Measurements from ENCODE around the gene PEX19.

The PEX19 gene

DNA sequence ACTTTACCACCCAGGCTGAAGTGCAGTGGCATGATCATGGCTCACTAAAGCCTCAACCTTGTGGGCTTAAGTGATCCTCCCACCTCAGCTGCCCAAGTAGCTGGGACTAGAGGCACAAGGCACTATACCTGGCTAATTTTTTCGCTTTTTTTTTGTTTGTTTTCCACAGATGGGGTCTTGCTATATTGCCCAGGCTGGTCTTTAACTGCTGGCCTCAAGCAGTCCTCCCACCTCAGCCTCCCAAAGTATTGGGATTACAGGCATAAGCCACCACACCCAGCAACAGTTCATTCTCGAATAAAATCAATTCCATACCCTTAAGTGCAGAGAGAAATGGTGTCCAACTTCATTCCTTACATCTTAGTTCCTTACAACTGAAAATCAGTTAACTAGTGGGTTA lies 47.4 kb downstream of the PEX19 start:
- Histone ChIP-seq H3K4me3 (ENCODE audit: low read depth, low read length) (no peak overlapping the region), H3K9ac (ENCODE audit: low read length) (no peak overlapping the region)
- no CpG with 5 or more reads among the region's 2 CpGs for WGBS (ENCODE audit: extremely low coverage, insufficient coverage, insufficient read length)

DNA sequence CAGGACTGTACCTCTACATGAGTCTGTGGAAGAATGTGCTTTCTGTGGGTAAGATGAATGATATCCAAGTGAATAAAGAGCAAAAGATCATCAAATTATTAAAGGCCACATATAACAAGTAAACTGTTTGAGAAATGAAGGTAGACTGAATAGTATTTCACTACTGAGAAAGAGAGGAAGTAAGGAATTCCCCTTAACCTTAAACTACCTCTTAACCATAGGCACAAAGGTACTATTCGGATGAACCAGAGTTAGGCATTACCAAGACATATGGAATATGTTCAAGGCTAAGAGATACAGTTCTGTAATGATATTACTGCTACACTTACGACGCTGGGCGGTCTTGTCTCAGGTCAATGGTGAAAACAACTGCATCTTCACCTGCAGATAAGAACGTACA lies 48.1 kb downstream of the PEX19 start:
- Histone ChIP-seq H2BK5ac (ENCODE audit: low read depth, low read length, poor library complexity) (no peak overlapping the region), H3K23ac (ENCODE audit: low read length) (no peak overlapping the region), H2AFZ (ENCODE audit: insufficient read depth, low read length, poor library complexity) (no peak overlapping the region), H3K4me3 (ENCODE audit: low read depth, low read length) (no peak overlapping the region), H3K27ac (ENCODE audit: low read depth, low read length) (no peak overlapping the region), H3K9ac (ENCODE audit: low read length) (no peak overlapping the region), H4K91ac (ENCODE audit: low read depth, low read length) (no peak overlapping the region), H2BK12ac (ENCODE audit: low read length) (no peak overlapping the region), H3K79me1 (ENCODE audit: low read length) (no peaks in the 10 kb centered on the region), H3K27me3 (ENCODE audit: insufficient read depth, low read length) (no peaks in the 10 kb centered on the region), H2BK120ac (ENCODE audit: insufficient read depth, low read length, poor library complexity) (no peak overlapping the region), H3K9me3 (ENCODE audit: insufficient read depth, low read depth, low read length) (no peaks in the 10 kb centered on the region), H3K36me3 (ENCODE audit: control insufficient read depth in 1 of 2, insufficient read depth in 2 of 2, low read length in 2 of 2) (peaks cover 24 to 38% of the 10 kb centered on the region in 2 experiments), H3K18ac (ENCODE audit: low read length) (no peak overlapping the region), H3K4me1 (ENCODE audit: control insufficient read depth in 1 of 2, insufficient read depth in 2 of 2, low read length in 2 of 2) (no peaks in the 10 kb centered on the region), H4K8ac (ENCODE audit: low read depth, low read length) (no peak overlapping the region), H4K12ac (ENCODE audit: low read depth, low read length) (no peak overlapping the region), H3K79me2 (ENCODE audit: control insufficient read depth, insufficient read depth, low read length, poor library complexity) (no peaks in the 10 kb centered on the region), H3K4ac (ENCODE audit: low read depth, low read length) (no peak overlapping the region), H2AK5ac (ENCODE audit: low read length) (no peak overlapping the region), H3K14ac (ENCODE audit: low read length) (no peak overlapping the region), H3K4me2 (ENCODE audit: low read length) (no peak overlapping the region)
- no CpG with 5 or more reads among the region's 5 CpGs for WGBS (ENCODE audit: extremely low coverage, insufficient coverage, insufficient read length)
- DNase-seq: no peak

More for the DNA sequence above, 47.4 kb downstream of the PEX19 start:
- Histone ChIP-seq H3K9me3 (ENCODE audit: insufficient read depth, low read depth, low read length) (no peaks in the 10 kb centered on the region), H2BK12ac (ENCODE audit: low read length) (no peak overlapping the region), H4K91ac (ENCODE audit: low read depth, low read length) (no peak overlapping the region), H3K14ac (ENCODE audit: low read length) (no peak overlapping the region), H3K79me2 (ENCODE audit: control insufficient read depth, insufficient read depth, low read length, poor library complexity) (no peaks in the 10 kb centered on the region), H2BK5ac (ENCODE audit: low read depth, low read length, poor library complexity) (no peak overlapping the region), H3K27ac (ENCODE audit: low read depth, low read length) (no peak overlapping the region), H3K4me2 (ENCODE audit: low read length) (no peak overlapping the region), H3K36me3 (ENCODE audit: control insufficient read depth in 1 of 2, insufficient read depth in 2 of 2, low read length in 2 of 2) (peaks cover 18 to 31% of the 10 kb centered on the region in 2 experiments), H4K8ac (ENCODE audit: low read depth, low read length) (no peak overlapping the region), H3K79me1 (ENCODE audit: low read length) (no peaks in the 10 kb centered on the region), H2AFZ (ENCODE audit: insufficient read depth, low read length, poor library complexity) (no peak overlapping the region), H3K18ac (ENCODE audit: low read length) (no peak overlapping the region), H3K4ac (ENCODE audit: low read depth, low read length) (no peak overlapping the region), H2BK120ac (ENCODE audit: insufficient read depth, low read length, poor library complexity) (no peak overlapping the region), H2AK5ac (ENCODE audit: low read length) (no peak overlapping the region), H3K23ac (ENCODE audit: low read length) (no peak overlapping the region), H3K27me3 (ENCODE audit: insufficient read depth, low read length) (no peaks in the 10 kb centered on the region), H4K12ac (ENCODE audit: low read depth, low read length) (no peak overlapping the region), H3K4me1 (ENCODE audit: control insufficient read depth in 1 of 2, insufficient read depth in 2 of 2, low read length in 2 of 2) (no peaks in the 10 kb centered on the region)
- DNase-seq: no peak

DNA sequence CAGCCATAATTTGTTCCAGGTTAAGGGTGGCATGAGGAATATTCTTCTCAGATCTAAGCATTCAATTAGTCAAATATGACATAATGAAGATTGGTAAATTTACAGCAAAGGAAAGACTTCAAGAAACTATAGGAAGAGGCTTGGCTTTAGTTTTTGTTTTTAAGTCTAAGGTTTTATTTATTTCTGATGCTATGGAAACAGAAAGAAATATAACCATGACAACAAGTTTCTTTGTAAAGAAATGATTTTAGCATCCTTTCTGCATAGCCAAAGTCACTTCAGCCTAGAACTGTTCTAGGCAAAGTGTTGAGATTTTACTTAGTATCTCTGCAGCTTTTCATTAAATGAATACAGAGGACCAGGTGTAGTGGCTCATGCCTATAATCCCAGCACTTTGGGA lies 52.0 kb downstream of the PEX19 start:
- no peak overlapping the region for H3K4ac ChIP-seq (ENCODE audit: low read depth, low read length)
- H4K12ac ChIP-seq (ENCODE audit: low read depth, low read length): no peak overlapping the region
- no peak overlapping the region for H3K9ac ChIP-seq (ENCODE audit: low read length)
- no peak overlapping the region for H2BK120ac ChIP-seq (ENCODE audit: insufficient read depth, low read length, poor library complexity)
- no peak overlapping the region for H3K27ac ChIP-seq (ENCODE audit: low read depth, low read length)
- H4K91ac ChIP-seq (ENCODE audit: low read depth, low read length): no peak overlapping the region
- H3K79me1 ChIP-seq (ENCODE audit: low read length): no peaks in the 10 kb centered on the region
- H3K18ac ChIP-seq (ENCODE audit: low read length): no peak overlapping the region
- H3K9me3 ChIP-seq (ENCODE audit: insufficient read depth, low read depth, low read length): no peaks in the 10 kb centered on the region
- no peaks in the 10 kb centered on the region for H3K79me2 ChIP-seq (ENCODE audit: control insufficient read depth, insufficient read depth, low read length, poor library complexity)
- no peak overlapping the region for H2AK5ac ChIP-seq (ENCODE audit: low read length)
- no peak overlapping the region for H3K4me2 ChIP-seq (ENCODE audit: low read length)
- H3K4me3 ChIP-seq (ENCODE audit: low read depth, low read length): no peak overlapping the region
- no peak overlapping the region for H2AFZ ChIP-seq (ENCODE audit: insufficient read depth, low read length, poor library complexity)
- no peak overlapping the region for H4K8ac ChIP-seq (ENCODE audit: low read depth, low read length)
- DNase-seq: no peak
- H2BK12ac ChIP-seq (ENCODE audit: low read length): no peak overlapping the region
- no peak overlapping the region for H2BK5ac ChIP-seq (ENCODE audit: low read depth, low read length, poor library complexity)
- H3K36me3 ChIP-seq (ENCODE audit: control insufficient read depth in 1 of 2, insufficient read depth in 2 of 2, low read length in 2 of 2): peaks cover 23 to 35% of the 10 kb centered on the region in 2 experiments
- H3K27me3 ChIP-seq (ENCODE audit: insufficient read depth, low read length): no peaks in the 10 kb centered on the region
- H3K23ac ChIP-seq (ENCODE audit: low read length): no peak overlapping the region
- no peak overlapping the region for H3K14ac ChIP-seq (ENCODE audit: low read length)
- H3K4me1 ChIP-seq (ENCODE audit: control insufficient read depth in 1 of 2, insufficient read depth in 2 of 2, low read length in 2 of 2): no peaks in the 10 kb centered on the region

DNA sequence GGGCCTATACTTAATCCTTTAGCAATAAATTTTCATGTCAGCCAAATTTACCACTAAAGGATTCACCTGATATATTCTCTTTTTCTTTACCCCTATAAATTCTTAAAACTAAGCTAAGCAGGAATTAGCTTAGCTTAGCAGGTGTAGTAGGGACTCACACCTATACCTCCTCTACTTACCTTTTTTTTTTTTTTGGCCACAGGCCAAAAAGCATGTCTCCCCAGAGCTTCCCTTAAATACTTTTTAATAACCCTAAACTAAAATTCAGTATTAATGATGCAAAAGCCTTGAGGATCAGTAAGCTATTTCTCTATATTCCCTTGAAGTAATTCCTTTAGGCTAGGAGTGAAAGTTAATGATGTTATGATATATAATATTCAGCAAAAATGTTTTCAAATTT lies 56.5 kb downstream of the PEX19 start:
- Histone ChIP-seq H3K27me3 (ENCODE audit: insufficient read depth, low read length) (no peaks in the 10 kb centered on the region), H3K9me3 (ENCODE audit: insufficient read depth, low read depth, low read length) (no peaks in the 10 kb centered on the region), H3K4me1 (ENCODE audit: control insufficient read depth in 1 of 2, insufficient read depth in 2 of 2, low read length in 2 of 2) (no peaks in the 10 kb centered on the region), H3K79me1 (ENCODE audit: low read length) (no peaks in the 10 kb centered on the region), H2BK5ac (ENCODE audit: low read depth, low read length, poor library complexity) (no peak overlapping the region), H4K91ac (ENCODE audit: low read depth, low read length) (no peak overlapping the region), H3K79me2 (ENCODE audit: control insufficient read depth, insufficient read depth, low read length, poor library complexity) (no peaks in the 10 kb centered on the region), H3K4me2 (ENCODE audit: low read length) (no peak overlapping the region), H3K4ac (ENCODE audit: low read depth, low read length) (no peak overlapping the region), H3K14ac (ENCODE audit: low read length) (no peak overlapping the region), H3K36me3 (ENCODE audit: control insufficient read depth in 1 of 2, insufficient read depth in 2 of 2, low read length in 2 of 2) (peaks cover 33 to 52% of the 10 kb centered on the region in 2 experiments), H2AFZ (ENCODE audit: insufficient read depth, low read length, poor library complexity) (no peak overlapping the region), H3K4me3 (ENCODE audit: low read depth, low read length) (no peak overlapping the region), H2BK120ac (ENCODE audit: insufficient read depth, low read length, poor library complexity) (no peak overlapping the region), H3K27ac (ENCODE audit: low read depth, low read length) (no peak overlapping the region), H2BK12ac (ENCODE audit: low read length) (no peak overlapping the region), H4K8ac (ENCODE audit: low read depth, low read length) (no peak overlapping the region), H4K12ac (ENCODE audit: low read depth, low read length) (no peak overlapping the region), H3K18ac (ENCODE audit: low read length) (no peak overlapping the region), H3K23ac (ENCODE audit: low read length) (no peak overlapping the region), H2AK5ac (ENCODE audit: low read length) (no peak overlapping the region), H3K9ac (ENCODE audit: low read length) (no peak overlapping the region)
- DNase-seq: no peak

DNA sequence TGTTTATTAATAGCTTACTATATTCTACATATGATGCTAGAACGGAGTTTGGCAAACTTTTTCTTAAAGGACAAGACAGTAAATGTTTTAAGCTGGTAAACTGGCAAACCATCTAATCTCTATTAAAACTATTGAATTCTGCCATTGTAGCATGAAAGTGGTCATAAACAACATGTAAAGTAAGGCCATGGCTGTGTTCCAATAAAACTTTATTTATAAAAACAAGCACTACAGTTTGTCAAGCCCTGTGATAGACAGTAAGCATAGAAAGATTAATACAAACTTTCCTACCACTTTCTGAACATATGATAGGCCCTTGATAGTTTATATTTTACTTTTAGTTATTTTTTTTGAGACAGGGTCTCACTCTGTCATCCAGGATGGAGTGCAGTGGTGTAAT lies 57.4 kb downstream of the PEX19 start:
- no peak overlapping the region for H3K18ac ChIP-seq (ENCODE audit: low read length)
- H3K79me1 ChIP-seq (ENCODE audit: low read length): no peaks in the 10 kb centered on the region
- H3K79me2 ChIP-seq (ENCODE audit: control insufficient read depth, insufficient read depth, low read length, poor library complexity): no peaks in the 10 kb centered on the region
- H3K27me3 ChIP-seq (ENCODE audit: insufficient read depth, low read length): no peaks in the 10 kb centered on the region
- H2AK5ac ChIP-seq (ENCODE audit: low read length): no peak overlapping the region
- no peak overlapping the region for H2BK12ac ChIP-seq (ENCODE audit: low read length)
- no peak overlapping the region for H4K91ac ChIP-seq (ENCODE audit: low read depth, low read length)
- no peak overlapping the region for H3K4ac ChIP-seq (ENCODE audit: low read depth, low read length)
- no peak overlapping the region for H3K9ac ChIP-seq (ENCODE audit: low read length)
- H3K14ac ChIP-seq (ENCODE audit: low read length): no peak overlapping the region
- no peak overlapping the region for H2AFZ ChIP-seq (ENCODE audit: insufficient read depth, low read length, poor library complexity)
- H3K4me1 ChIP-seq (ENCODE audit: control insufficient read depth in 1 of 2, insufficient read depth in 2 of 2, low read length in 2 of 2): no peaks in the 10 kb centered on the region
- H3K23ac ChIP-seq (ENCODE audit: low read length): no peak overlapping the region
- no peak overlapping the region for H4K12ac ChIP-seq (ENCODE audit: low read depth, low read length)
- H2BK120ac ChIP-seq (ENCODE audit: insufficient read depth, low read length, poor library complexity): no peak overlapping the region
- H3K9me3 ChIP-seq (ENCODE audit: insufficient read depth, low read depth, low read length): no peaks in the 10 kb centered on the region
- H3K4me2 ChIP-seq (ENCODE audit: low read length): no peak overlapping the region
- no peak overlapping the region for H3K27ac ChIP-seq (ENCODE audit: low read depth, low read length)
- WGBS (ENCODE audit: extremely low coverage, insufficient coverage, insufficient read length): no CpG with 5 or more reads among the region's 1 CpG
- DNase-seq: no peak
- no peak overlapping the region for H4K8ac ChIP-seq (ENCODE audit: low read depth, low read length)
- no peak overlapping the region for H2BK5ac ChIP-seq (ENCODE audit: low read depth, low read length, poor library complexity)
- H3K4me3 ChIP-seq (ENCODE audit: low read depth, low read length): no peak overlapping the region
- peaks cover 33 to 57% of the 10 kb centered on the region in 2 experiments for H3K36me3 ChIP-seq (ENCODE audit: control insufficient read depth in 1 of 2, insufficient read depth in 2 of 2, low read length in 2 of 2)
